BE2C (cell line): Measurements from ENCODE around the gene DRAP1.
"Not testable (repeated sequence)": the region's sequence is repeated elsewhere in the genome, so short reads cannot be mapped to it uniquely, and the experiment has no call there.

Experiments
- DNase-seq: peaks from one replicate; pipeline ENCODE4 v3.0.0-alpha.2; 2020
- H3K27me3 ChIP-seq: fragments of 250-450 bp; sonication (Bioruptor Pico); 2 replicates; pipeline ENCODE4 v1.5.1; 2020; ENCODE audit warnings: mild to moderate bottlenecking
- H3K36me3 ChIP-seq: fragments of 250-450 bp; sonication (Bioruptor Pico); 2 replicates; pipeline ENCODE4 v1.5.1; 2020; ENCODE audit warnings: mild to moderate bottlenecking
- H3K4me1 ChIP-seq: fragments of 250-450 bp; sonication (Bioruptor Pico); 2 replicates; pipeline ENCODE4 v1.5.1; 2020
- H3K4me3 ChIP-seq: 2 replicates; pipeline ENCODE4 v1.5.1; 2011; ENCODE audit warnings: low read depth, low read length
- H3K9me3 ChIP-seq: fragments of 250-450 bp; sonication (Bioruptor Pico); 2 replicates; pipeline ENCODE4 v1.5.1; 2020
- CTCF ChIP-seq: IDR thresholded peaks from 2 replicates; pipeline ENCODE4 v1.5.1; 2012; ENCODE audit warnings: mild to moderate bottlenecking, low read depth, low read length

Gene DRAP1

GRCh38 chr11:65891219-65892136 is 27.7 kb upstream of the DRAP1 start:
- no peaks in the 10 kb centered on the region for H3K9me3 ChIP-seq
- no peaks in the 10 kb centered on the region for H3K27me3 ChIP-seq
- peak; percentile 49; the same call in 1 of the 2 replicates for TF ChIP-seq CTCF
- H3K4me3 ChIP-seq: peak overlapping the region; percentile 92
- peaks cover 6% of the 10 kb centered on the region; the same call in 1 of the 2 replicates for H3K36me3 ChIP-seq
- DNase-seq: peak; percentile 65
- H3K4me1 ChIP-seq: peaks cover 8% of the 10 kb centered on the region

- H3K36me3 ChIP-seq, DNase-seq, H3K9me3 ChIP-seq, H3K4me1 ChIP-seq, H3K27me3 ChIP-seq: not testable (repeated sequence)
- peak overlapping the region; percentile 92 for H3K4me3 ChIP-seq
These were observed 27.1 kb upstream of the DRAP1 start for GRCh38 chr11:65892137-65892540.

GRCh38 chr11:65892661-65893317 is 26.4 kb upstream of the DRAP1 start:
- Histone ChIP-seq H3K4me3 (peak overlapping the region; percentile 92), H3K27me3 (no peaks in the 10 kb centered on the region), H3K4me1 (peaks cover 8% of the 10 kb centered on the region), H3K9me3 (no peaks in the 10 kb centered on the region), H3K36me3 (no peaks in the 10 kb centered on the region)
- DNase-seq: no peak
- no peak for TF ChIP-seq CTCF

- no peak for DNase-seq
- no peaks in the 10 kb centered on the region for H3K36me3 ChIP-seq
- H3K4me1 ChIP-seq: peaks cover 8% of the 10 kb centered on the region
- H3K27me3 ChIP-seq: peaks cover 11% of the 10 kb centered on the region
- no peak overlapping the region for H3K4me3 ChIP-seq
- TF ChIP-seq CTCF: no peak
- no peaks in the 10 kb centered on the region; the same call in 1 of the 2 replicates for H3K9me3 ChIP-seq
These were observed 25.1 kb upstream of the DRAP1 start for GRCh38 chr11:65894034-65894591.

- Histone ChIP-seq H3K4me1 (no peaks in the 10 kb centered on the region; the same call in none of the 2 replicates), H3K36me3 (no peaks in the 10 kb centered on the region)
These were observed 23.7 kb upstream of the DRAP1 start for GRCh38 chr11:65895482-65895981.

More at GRCh38 chr11:65895482-65895981, 23.7 kb upstream of the DRAP1 start:
- peaks cover 25% of the 10 kb centered on the region for H3K27me3 ChIP-seq
- no peaks in the 10 kb centered on the region; the same call in 1 of the 2 replicates for H3K9me3 ChIP-seq
- H3K4me3 ChIP-seq: no peak overlapping the region
- no peak for TF ChIP-seq CTCF
- DNase-seq: no peak
